KOPT-K1 (cell line): ENCODE results near the gene RSL1D1.
"Not testable (repeated sequence)": the region's sequence is repeated elsewhere in the genome, so short reads cannot be mapped to it uniquely, and the experiment has no call there.

Source experiments
- H3K27ac ChIP-seq: fragments of 200-600 bp; sonication (generic); 2 replicates; pipeline ENCODE4 v1.5.1; 2016; ENCODE audit warnings: antibody characterized with exemption, mild to moderate bottlenecking, low read depth, low read length; ENCODE audit not compliant: poor library complexity, severe bottlenecking
- H3K36me3 ChIP-seq: fragments of 200-600 bp; sonication (generic); 2 replicates; pipeline ENCODE4 v1.5.1; 2017; ENCODE audit warnings: antibody characterized with exemption, mild to moderate bottlenecking, low read length, moderate library complexity; ENCODE audit not compliant: insufficient read depth
- H3K9me3 ChIP-seq: fragments of 200-600 bp; sonication (generic); 2 replicates; pipeline ENCODE4 v1.5.1; 2017; ENCODE audit warnings: antibody characterized with exemption, low read length, mild to moderate bottlenecking; ENCODE audit not compliant: insufficient read depth, poor library complexity, severe bottlenecking

The RSL1D1 gene

GRCh38 chr16:11797166-11797956 lies 54.0 kb downstream of the RSL1D1 start, which contains the start of gene ZC3H7A:
Gene ZC3H7A (minus strand): TSS chr16:11797258. CDS start chr16:11782354, 14,904 bp downstream.
- H3K9me3 ChIP-seq = no peaks in the 10 kb centered on the region
- H3K36me3 ChIP-seq = peaks cover 31% of the 10 kb centered on the region
- peak within 1 kb of the TSS; percentile 92 for H3K27ac ChIP-seq

GRCh38 chr16:11796227-11797165 lies 54.8 kb downstream of the RSL1D1 start:
- H3K27ac ChIP-seq = peak overlapping the region; percentile 92
- peaks cover 38% of the 10 kb centered on the region for H3K36me3 ChIP-seq
- no peaks in the 10 kb centered on the region for H3K9me3 ChIP-seq

GRCh38 chr16:11795887-11796226 lies 55.5 kb downstream of the RSL1D1 start:
- Histone ChIP-seq H3K36me3 (peaks cover 44% of the 10 kb centered on the region), H3K9me3 (no peaks in the 10 kb centered on the region), H3K27ac (peak overlapping the region; percentile 92)

DNA sequence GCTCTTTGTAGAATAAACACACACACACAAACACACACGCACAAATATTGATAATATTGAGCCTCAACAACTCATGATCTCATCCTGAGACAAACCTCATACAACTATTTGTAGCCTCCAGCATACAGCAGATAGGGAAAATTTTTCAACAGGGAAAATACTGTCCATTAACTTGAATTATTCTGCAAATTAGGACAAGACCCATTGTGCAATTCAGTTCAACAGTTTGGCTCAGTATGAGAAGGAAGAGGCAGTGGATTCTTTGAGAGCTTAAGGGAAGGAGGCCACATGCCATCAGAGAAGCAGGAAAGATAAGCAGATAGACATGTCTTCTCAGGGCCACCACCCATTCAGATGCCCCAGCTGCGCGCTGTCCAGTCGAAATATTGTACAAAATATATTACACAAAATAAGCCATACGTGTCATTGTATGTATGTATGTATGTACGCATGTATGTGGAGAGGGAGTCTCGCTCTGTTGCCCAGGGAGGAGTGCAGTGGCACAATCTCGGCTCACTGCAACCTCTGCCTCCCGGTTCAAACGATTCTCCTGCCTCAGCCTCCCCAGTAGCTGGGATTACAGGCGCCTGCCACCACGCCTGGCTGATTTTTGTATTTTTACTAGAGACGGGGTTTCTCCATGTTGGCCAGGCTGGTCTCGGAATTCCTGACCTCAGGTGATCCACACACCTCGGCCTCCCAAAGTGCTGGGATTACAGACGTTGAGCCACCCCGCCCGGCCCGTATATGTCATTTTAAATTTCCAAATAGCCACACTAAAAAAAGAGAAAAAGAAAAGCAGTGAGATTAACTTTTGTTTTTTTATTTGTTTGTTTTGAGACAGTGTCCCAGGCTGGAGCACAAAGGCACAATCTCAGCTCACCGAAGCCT lies 56.1 kb downstream of the RSL1D1 start:
- no peaks in the 10 kb centered on the region for H3K9me3 ChIP-seq
- H3K36me3 ChIP-seq = peaks cover 49% of the 10 kb centered on the region
- H3K27ac ChIP-seq = peak overlapping the region; percentile 92

DNA sequence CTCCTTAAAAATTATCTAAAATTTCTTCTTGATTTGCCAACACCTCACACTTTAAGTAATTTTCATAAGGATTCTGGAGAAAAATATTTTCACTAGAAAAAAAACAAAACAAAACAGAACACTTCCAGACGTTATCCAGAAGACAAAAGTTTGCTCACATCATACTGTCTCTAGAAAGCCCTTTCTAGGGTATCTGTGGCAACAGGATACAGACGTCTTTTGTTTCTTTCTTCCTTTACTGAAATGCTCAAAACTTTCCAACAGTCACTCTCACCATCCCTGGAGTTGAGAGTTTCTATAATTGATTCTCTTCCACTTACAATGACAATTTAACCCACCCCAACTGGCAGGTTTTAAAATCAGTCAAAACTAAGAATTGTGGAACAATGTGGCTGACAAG lies 56.9 kb downstream of the RSL1D1 start:
- Histone ChIP-seq H3K9me3 (no peaks in the 10 kb centered on the region), H3K36me3 (peaks cover 57% of the 10 kb centered on the region), H3K27ac (no peak overlapping the region)

DNA sequence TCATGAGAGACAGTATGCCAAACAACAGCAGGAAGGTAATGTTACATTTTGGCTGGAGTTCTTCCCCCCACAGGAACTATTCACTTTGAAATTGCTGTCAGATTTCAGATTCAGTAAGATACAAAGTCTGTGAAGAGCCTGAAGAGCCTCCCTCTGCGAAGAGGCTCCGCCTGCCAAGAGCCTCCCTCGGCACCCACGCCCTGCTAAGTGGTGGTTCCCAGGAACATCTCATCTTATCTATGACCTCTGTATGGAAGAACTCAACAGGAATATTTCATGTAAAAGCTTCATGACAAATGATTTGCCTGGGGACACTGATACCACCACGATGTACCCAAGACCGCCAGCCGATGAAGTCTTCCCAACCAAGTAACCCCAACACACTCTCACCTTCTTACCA lies 57.5 kb downstream of the RSL1D1 start:
- Histone ChIP-seq H3K27ac (no peak overlapping the region), H3K36me3 (peaks cover 62% of the 10 kb centered on the region), H3K9me3 (no peaks in the 10 kb centered on the region)

GRCh38 chr16:11792410-11793241 lies 58.7 kb downstream of the RSL1D1 start:
- Histone ChIP-seq H3K9me3 (no peaks in the 10 kb centered on the region), H3K36me3 (peaks cover 64% of the 10 kb centered on the region), H3K27ac (no peak overlapping the region)

DNA sequence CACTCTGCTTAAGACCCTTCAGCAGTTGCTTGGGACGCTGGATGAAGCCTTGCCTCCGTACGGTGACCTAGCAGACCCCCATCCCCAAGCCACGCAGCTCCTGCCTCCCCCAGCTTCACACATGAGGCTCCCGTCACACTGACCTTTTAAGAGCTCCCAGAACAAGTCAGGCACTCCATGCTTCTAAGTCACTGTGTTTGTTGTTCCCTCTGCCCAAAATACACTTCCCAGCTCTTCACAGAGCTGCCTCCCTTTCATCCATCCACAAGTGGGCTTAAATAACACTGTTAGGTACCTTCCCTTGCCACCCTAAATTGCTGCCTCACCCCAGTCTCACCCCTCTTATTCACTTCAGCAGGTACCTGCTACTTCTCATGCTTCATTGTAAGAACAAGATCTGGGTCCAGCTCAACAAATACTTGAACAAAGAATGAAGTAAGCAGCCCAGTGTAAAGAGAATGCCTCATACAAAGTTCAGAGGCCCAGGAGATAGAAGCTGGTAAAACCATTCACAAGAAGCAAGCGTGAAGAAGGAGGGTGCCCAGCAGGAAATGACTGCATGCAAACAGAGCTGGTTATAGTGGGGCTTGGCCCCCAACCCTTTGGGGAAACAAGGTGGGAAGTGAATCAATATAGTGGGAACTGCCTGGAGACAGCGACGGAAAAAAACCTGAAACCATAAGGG lies 60.1 kb downstream of the RSL1D1 start:
- Histone ChIP-seq H3K36me3 (peaks cover 64% of the 10 kb centered on the region), H3K27ac (no peak overlapping the region), H3K9me3 (no peaks in the 10 kb centered on the region)

- no peak overlapping the region for H3K27ac ChIP-seq
- no peaks in the 10 kb centered on the region for H3K9me3 ChIP-seq
Observed at GRCh38 chr16:11788914-11789313, 62.4 kb downstream of the RSL1D1 start.

GRCh38 chr16:11784980-11785599 lies 66.3 kb downstream of the RSL1D1 start:
- peaks cover 34% of the 10 kb centered on the region for H3K36me3 ChIP-seq
- H3K9me3 ChIP-seq, H3K27ac ChIP-seq: not testable (repeated sequence)

More at GRCh38 chr16:11788914-11789313, 62.4 kb downstream of the RSL1D1 start:
- H3K36me3 ChIP-seq = peaks cover 47% of the 10 kb centered on the region

GRCh38 chr16:11784381-11784780 lies 67.0 kb downstream of the RSL1D1 start:
- H3K27ac ChIP-seq, H3K9me3 ChIP-seq: not testable (repeated sequence)
- peaks cover 34% of the 10 kb centered on the region for H3K36me3 ChIP-seq

GRCh38 chr16:11784038-11784369 lies 67.3 kb downstream of the RSL1D1 start:
- Histone ChIP-seq H3K27ac (peak overlapping the region; percentile 51), H3K36me3 (peaks cover 35% of the 10 kb centered on the region), H3K9me3 (no peaks in the 10 kb centered on the region)
